NOMO-1 treated with dmso at 0.1 percent for 144 hours (cell line): Measurements from ENCODE around the gene SPRED2.

Source experiments
- DNase-seq: peaks from one replicate; lab custom pipeline; 2025; ENCODE audit not compliant: unreplicated experiment; lab: John Stamatoyannopoulos, UW

The SPRED2 gene

GRCh38 chr2:65313954-65314256 lies 118.5 kb downstream of the SPRED2 start:
- no peak for DNase-seq

GRCh38 chr2:65313126-65313953 lies 119.1 kb downstream of the SPRED2 start:
- DNase-seq = no peak

GRCh38 chr2:65311596-65311995 lies 120.8 kb downstream of the SPRED2 start:
- no peak for DNase-seq

GRCh38 chr2:65311049-65311448 lies 121.3 kb downstream of the SPRED2 start:
- DNase-seq = no peak

- DNase-seq = no peak
These were observed 122.7 kb downstream of the SPRED2 start for GRCh38 chr2:65309699-65310098.

- no peak for DNase-seq
These were observed 126.5 kb downstream of the SPRED2 start for GRCh38 chr2:65305934-65306333.

GRCh38 chr2:65300761-65301711 lies 131.4 kb downstream of the SPRED2 start:
- peak; percentile 29 for DNase-seq

GRCh38 chr2:65300134-65300760 lies 132.2 kb downstream of the SPRED2 start:
- no peak for DNase-seq

GRCh38 chr2:65299246-65299645 lies 133.2 kb downstream of the SPRED2 start:
- no peak for DNase-seq

GRCh38 chr2:65298089-65298488 lies 134.3 kb downstream of the SPRED2 start:
- no peak for DNase-seq

GRCh38 chr2:65297544-65297943 lies 134.9 kb downstream of the SPRED2 start:
- no peak for DNase-seq

GRCh38 chr2:65296971-65297370 lies 135.4 kb downstream of the SPRED2 start:
- no peak for DNase-seq

- DNase-seq = no peak
These were observed 137.7 kb downstream of the SPRED2 start for GRCh38 chr2:65294701-65295100.

- DNase-seq = no peak
These were observed 138.3 kb downstream of the SPRED2 start for GRCh38 chr2:65294136-65294535.

- no peak for DNase-seq
These were observed 139.0 kb downstream of the SPRED2 start for GRCh38 chr2:65293376-65293775.

GRCh38 chr2:65292461-65293011 lies 139.9 kb downstream of the SPRED2 start:
- DNase-seq = no peak

GRCh38 chr2:65292106-65292400 lies 140.3 kb downstream of the SPRED2 start:
- DNase-seq = no peak

GRCh38 chr2:65291216-65292105 lies 140.9 kb downstream of the SPRED2 start:
- DNase-seq = peak; percentile 40

- DNase-seq = no peak
These were observed 145.0 kb downstream of the SPRED2 start for GRCh38 chr2:65287364-65287763.

GRCh38 chr2:65282477-65283053 lies 149.8 kb downstream of the SPRED2 start:
- no peak for DNase-seq
